ENCODE measurements around the gene RPL35.
"Not testable (repeated sequence)": the region's sequence is repeated elsewhere in the genome, so short reads cannot be mapped to it uniquely, and the experiment has no call there.

The RPL35 gene

DNA sequence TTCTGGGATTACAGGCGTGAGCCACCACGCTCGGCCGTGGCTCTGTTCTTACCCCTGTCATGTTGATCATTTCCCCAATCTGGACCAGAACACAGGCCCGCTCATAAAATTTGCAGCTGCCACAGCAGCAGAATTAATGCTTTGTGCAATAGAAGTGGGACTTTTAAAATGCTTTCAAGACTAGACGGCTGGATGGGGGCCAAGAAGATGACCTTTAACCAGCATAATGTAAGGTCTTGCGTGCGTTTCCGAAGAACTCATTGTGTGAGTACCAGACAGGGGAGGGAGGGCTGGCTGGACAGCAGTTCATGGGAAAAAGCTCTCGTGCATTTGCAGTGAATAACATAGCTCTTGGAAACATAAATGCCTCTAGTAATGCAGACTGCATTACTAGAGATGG lies 12.0 kb downstream of the RPL35 start:
- DNase-seq: no peak

DNA sequence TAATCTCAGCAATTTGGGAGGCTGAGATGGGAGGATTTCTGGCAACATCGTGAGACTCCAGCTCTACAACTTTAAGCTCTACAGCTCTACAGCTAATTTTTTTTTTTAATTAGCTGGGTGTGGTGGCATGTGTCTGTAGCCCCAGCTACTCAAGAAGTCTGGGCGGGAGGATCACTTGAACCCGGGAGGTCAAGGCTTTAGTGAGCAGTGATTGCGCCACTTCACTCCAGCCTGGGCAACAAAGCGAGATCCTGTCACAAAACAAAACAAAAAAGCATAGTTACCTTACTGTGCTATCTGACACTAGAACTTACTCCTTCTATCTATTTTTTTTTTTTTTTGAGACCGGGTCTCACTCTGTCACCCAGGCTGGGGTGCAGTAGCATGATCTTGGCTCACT lies 14.8 kb downstream of the RPL35 start:
- no peak for DNase-seq

DNA sequence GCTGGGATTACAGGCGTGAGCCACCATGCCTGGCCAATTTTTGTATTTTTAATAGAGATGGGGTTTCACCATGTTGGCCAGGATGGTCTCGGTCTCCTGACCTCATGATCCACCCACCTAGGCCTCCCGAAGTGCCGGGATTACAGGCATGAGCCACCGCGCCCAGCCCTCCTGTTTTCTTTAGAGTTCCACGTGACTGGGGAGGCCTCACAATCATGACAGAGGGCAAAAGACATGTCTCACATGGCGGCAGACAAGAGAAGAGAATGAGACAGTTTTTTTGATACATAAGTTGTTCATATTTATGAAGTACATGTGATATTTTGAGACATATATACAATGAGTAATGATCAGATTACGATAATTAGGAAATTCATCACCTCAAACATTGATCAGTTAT lies 15.3 kb downstream of the RPL35 start:
- not testable (repeated sequence) for DNase-seq

DNA sequence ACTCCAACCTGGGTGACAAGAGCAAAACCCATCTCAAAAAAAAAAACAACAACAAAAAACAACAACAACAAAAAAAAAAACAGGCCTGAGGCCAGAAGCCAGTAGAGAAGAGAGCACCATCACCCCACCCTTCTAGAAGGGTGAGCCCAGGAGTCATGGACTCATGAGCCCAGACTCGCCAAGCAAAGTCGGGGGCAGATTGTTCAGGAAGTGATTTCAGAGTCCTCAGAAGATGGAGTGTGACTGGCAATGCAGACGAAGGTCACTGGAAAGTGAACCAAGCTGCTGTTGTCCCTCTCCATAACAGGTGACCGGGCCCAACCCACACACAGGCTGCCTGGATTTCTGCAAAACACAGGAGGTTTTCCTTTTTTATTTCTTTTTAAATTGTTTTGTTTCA lies 17.5 kb downstream of the RPL35 start:
- DNase-seq: no peak

DNA sequence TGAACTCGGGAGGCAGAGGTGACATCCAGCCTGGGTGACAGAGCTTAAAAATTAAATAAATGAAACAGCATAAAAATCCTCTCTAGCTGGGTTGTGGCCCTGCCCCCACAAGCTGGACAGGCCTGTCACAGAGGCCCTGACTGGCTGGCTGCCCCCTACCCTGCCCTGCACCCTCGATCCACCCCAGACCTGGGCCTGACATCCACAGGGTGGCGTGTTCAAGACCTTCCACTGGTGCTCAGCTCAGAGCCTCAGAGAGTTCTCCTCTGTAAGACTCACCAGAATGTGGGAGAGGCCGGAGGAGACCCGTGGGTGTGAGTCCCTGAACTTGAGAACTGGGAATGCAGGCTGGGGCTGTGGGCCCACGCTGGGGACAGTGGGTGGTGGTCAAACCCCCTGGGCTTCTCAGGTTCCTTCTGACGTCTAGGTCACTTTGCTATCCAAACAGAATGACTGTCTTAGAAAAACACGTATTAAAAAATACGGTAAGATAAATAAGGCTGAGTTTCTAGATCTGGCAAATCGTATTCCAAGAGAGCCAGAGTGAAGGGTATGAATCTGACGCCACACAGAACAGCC lies 18.2 kb downstream of the RPL35 start:
- DNase-seq: no peak

DNA sequence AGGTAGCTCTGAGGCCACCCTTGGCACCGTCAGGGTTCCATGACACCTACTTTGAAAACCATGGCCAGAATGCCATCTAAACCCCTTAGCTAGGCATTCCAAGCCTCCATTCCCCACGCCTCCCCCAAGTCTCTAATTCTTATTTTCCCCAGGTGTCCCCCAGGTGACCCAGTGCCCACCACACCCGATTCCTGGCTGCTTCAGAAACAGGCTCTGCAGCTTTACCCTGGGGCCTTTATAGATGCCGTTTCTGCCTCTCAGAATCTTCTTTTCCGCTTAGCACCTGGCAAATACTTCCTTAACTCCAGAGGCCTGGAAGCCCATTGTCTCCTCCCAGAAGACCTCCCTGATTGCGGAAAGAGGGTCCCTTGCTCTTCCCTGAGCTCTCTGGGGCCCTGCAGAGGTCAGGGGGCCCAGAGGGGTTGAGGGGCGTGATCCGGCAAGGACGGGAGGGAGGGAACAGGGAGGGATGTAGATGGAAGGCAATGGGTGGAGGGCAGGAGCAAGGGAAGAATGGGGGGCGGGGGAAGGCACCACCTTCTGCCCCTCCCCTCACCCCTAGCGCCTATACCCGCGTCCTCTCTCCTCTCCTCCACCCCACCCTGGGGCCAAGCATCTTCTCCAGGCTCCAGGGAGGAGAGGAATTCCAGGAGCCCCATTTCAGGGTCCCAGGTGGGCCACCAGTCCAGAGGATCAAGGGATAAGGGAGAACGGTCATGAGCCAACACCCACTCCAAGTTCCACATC lies 20.5 kb downstream of the RPL35 start:
- DNase-seq: no peak

DNA sequence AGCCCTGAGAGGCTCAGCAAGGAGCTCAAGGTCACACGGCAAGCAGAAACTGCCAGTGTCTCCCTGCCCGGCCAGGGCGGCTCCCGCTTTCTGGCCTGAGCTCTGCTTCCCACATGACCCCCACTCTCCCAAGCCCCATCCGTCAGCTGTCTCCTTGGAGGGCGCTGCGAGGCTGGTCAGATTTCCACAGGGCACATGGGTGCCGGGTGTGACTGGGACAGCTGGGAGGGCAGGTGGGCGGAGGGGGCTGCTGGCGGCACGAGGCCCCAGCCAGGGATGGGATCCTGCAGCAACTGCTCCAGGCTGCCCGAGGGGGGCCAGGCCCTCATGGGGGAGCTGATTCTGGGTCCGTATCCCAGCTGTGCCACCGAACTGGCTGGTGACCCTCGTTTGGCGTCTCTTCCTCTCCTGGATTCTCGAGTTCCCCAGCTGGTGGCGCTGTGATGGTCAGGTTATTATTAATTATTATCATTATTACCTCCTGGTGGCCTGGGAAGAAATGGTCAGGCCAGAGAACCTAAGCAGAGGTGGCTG lies 21.4 kb downstream of the RPL35 start:
- no peak for DNase-seq

DNA sequence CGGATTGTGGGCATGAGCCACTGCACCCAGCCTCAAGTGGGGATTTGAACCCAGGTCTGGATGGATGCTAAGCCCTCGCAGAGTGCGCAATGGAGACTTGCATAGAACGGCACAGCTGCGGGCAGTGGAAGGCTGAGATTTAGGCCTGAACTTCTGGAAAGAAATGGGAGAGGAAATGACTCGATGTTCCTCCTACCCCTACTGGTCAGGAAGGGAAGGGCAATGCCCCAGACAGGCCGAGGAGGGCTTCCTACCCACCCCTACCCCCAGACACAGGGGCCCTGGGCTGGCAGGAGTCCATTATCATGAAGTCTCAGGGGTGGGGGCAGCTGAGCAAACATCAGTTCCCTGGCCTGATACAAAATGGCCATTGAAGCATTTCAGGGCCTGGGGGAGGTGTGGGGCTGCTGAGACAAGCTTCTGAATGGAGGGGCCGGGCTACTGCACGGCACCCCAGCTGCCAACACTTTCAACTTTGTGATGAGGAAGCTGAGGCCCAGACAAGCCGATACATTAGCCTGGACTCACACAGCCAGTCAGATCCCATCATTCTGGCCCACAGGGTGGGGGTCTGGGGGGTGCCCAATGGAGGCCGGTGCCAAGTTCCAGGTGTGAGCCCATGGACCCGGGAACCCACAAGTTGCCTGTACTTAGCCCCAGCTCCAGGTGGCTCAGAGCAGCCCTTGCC lies 22.0 kb downstream of the RPL35 start:
- DNase-seq: no peak

DNA sequence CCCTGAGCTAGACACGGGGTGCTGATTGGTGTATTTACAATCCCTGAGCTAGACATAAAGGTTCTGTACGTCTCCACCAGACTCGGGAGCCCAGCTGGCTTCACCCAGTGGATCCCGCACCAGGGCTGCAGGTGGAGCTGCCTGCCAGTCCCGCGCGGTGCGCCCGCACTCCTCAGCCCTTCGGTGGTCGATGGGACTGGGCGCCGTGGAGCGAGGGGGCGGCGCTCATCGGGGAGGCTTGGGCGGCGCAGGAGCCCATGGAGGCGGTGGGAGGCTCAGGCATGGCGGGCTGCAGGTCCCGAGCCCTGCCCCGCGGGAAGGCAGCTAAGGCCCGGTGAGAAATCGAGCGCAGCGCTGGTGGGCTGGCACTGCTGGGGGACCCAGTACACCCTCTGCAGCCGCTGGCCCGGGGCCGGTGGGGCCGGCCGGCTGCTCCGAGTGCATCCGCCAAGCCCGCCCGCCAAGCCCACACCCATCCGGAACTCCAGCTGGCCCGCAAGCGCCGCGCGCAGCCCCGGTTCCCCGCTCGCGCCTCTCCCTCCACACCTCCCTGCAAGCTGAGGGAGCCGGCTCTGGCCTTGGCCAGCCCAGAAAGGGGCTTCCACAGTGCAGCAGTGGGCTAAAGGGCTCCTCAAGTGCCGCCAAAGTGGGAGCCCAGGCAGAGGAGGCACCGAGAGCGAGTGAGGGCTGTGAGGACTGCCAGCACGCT lies 23.0 kb downstream of the RPL35 start:
- DNase-seq: not testable (repeated sequence)

DNA sequence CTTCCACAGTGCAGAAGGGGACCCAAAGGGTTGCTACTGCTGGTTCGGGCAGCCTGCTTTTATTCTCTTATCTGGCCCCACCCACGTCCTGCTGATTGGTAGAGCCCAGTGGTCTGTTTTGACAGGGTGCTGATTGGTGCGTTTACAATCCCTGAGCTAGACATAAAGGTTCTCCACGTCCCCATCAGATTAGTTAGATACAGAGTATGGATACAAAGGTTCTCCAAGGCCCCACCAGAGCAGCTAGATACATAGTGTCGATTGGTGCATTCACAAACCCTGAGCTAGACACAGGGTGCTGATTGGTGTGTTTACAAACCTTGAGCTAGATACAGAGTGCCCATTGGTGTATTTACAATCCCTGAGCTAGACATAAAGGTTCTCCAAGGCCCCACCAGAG lies 23.6 kb downstream of the RPL35 start:
- not testable (repeated sequence) for DNase-seq

DNA sequence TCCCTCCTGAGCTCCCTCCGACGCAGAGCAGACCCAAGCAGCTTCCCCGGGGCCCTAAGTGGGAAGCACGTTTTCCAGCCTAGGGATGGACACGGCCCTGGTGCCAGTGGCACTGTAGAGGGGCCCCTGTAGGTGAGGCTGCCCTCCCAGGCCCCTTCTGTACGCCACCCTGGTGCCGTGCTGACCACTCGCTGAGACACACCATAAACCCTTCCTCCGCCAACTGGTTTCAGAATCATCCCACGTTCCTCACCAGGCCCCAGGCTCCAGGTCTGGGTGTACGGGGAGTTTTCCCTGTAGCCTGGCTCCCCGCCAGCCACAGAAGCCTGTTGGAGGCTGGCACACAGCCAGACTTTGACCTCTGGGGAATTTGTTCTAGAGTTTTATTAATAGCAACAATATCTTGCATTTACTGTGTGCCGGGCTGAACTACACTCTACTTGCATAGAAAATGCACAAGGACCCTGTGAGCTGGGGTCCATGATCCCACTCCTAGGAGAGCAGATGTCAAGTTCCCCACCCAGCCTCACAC lies 26.7 kb downstream of the RPL35 start:
- DNase-seq: no peak

DNA sequence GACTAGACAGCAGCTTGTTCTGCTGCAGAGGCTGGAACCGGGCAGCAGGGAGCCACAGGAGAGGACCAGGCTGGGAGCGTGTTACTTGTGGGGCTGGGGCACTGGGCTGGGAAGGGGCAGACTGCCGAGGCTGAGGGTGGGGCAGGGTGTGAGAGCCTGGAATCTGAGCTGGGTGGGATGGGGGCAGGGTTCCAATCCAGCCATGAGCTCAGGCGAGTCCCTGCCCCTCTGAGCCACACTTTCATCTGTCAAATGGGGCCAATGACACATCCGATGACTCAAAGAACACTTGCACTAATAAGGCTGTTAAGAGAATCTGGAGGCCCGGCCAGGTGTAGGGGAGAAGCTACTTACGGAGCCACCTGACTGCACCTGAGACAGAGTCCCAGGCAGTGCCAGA lies 27.2 kb downstream of the RPL35 start:
- no peak for DNase-seq

DNA sequence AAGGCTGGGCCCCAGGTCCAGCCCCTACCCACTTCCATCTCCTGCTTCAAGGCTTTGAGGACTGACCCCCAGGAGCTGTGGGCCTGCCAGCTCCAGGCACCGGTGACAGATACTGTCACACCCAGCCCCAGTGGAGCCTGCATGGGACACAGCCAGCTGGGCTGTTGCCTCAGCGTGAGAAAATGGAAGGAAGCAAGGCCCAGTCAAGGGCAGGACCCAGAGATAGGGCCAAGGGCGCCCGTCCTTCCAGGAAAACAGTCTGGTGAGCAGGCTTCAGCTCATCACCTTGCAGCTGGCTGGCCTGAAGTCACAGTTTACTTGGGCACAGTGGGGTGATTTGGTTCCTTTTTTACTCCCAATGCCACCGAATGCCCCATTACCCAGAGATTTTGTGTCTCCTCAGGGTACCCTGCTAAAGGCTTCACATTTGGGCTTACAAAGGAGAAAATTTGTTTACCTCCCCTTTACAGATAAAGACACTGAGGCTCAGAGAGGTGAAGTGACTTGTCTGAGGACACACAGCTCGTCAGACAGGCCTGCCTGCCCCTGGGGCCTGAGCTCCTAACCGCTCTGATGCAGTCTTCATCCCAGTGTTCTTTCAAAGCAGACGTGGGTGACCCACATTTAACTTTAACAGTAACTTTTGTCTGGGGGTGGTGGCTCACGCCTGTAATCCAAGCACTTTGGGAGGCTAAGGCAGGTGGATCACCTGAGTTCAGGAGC lies 30.0 kb downstream of the RPL35 start:
- DNase-seq: no peak

DNA sequence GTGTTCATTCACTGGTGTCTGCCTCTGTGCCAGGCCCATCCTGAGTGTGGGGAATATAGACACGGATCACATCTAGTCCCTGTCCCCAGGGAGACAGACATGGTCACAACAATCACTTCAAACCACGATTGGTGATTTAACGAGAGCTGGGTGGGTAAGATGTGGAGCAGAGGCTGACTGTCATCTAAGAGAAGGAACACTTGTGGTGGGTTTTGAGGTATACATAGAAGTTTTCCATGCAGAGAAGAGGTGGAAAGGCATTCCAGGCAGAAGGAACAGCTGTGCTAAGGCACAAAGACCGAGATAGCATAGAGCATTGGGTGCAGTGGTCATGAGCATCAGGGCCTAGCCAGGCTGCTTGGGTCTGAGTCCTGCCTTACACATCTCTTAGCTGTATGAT lies 31.2 kb downstream of the RPL35 start:
- no peak for DNase-seq

DNA sequence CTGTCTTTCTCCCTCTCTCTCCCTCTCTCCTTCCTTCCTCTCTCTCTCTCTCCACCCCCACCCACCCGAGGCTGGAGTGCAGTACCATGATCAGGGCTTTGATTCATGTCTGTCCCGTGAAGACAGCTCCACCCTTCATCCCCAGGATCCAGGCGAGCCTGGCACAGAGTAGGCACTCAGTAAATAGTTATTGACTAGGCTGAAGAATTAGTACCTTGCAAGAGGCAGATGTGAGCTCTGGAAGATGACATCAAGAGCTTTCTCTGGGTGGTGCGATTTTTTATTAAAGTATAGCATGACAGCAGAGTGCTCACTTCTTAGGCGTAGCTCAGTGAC lies 32.5 kb downstream of the RPL35 start:
- DNase-seq: no peak

DNA sequence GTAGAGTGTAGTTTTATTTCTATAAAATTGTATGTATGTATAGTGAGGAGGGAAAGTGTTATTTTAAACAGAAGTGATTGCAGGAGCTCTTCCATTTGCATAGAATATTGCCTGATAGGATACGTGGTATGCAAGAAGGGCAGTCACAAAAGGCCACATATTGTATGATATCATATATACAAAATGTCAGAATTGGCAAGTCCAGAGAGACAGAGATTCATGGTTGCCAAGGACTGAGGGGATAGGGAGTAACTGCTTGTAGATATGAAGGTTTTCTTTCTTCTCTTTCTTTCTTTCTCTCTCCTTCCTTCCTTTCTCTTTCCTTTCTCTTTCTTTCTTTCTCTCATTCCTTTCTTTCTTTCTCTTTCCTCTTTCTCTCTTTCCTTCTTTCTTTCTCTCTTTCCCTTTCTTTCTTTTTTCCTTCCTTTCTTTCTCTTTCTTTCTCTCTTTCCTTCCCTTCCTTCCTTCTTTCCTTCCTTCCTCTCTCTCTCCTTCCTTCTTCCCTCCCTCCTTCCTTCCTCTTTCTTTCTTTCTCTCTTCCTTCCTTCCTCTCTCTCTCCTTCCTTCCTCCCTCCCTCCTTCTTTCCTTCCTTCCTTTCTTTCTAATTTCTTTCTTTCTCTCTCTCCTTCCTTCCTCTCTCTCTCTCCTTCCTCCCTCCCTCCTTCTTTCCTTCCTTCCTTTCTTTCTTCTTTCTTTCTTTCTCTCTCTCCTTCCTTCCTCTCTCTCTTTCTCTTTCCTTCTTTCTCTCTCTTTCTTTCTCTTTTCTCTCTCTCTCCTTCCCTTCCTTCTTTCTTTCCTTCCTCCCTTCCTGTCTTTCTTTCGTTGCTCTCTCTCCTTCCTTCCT lies 33.0 kb downstream of the RPL35 start:
- DNase-seq: no peak

DNA sequence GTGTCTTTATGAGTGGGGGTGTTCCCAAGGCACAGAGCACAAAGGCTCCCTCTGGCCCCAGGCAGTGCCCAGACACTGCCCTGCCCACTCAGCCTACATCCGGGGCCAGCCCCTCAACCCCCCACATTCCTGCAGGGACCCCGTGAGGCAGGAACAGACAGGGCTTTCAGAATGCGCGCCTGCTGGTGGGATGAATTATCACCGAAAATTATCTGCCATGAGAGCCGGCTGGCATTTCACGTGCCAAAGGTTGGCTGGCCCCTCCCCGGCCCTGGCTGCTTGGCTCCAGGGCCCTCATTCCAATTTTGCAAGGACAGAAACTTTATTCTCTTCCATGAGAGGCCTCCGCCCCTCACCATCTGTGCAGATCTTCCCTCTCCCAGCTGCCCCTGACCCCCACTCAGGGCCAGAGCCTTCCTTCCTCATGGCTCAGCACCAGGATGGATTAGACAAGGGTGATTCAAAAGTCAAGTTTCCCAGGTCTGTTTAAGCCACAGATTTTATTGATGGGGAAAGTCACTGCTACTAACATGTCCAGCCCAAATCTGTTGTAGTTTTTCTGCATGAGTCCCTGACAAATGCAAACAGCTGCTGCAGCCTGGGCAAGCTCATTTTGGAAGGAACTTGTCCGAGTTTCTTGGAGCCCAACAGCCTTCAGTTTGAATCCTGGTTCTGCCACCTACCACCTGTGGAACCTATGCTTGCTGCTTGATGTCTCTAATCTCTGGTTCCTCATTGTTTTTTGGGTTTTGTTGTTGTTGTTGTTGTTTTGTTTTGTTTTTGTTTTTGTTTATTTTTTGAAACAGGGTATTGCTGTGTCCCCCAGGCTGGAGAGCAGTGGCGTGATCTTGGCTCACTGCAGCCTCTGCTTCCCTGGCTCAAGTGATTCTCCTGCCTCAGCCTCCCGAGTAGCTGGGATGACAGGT lies 40.8 kb downstream of the RPL35 start:
- DNase-seq: no peak

DNA sequence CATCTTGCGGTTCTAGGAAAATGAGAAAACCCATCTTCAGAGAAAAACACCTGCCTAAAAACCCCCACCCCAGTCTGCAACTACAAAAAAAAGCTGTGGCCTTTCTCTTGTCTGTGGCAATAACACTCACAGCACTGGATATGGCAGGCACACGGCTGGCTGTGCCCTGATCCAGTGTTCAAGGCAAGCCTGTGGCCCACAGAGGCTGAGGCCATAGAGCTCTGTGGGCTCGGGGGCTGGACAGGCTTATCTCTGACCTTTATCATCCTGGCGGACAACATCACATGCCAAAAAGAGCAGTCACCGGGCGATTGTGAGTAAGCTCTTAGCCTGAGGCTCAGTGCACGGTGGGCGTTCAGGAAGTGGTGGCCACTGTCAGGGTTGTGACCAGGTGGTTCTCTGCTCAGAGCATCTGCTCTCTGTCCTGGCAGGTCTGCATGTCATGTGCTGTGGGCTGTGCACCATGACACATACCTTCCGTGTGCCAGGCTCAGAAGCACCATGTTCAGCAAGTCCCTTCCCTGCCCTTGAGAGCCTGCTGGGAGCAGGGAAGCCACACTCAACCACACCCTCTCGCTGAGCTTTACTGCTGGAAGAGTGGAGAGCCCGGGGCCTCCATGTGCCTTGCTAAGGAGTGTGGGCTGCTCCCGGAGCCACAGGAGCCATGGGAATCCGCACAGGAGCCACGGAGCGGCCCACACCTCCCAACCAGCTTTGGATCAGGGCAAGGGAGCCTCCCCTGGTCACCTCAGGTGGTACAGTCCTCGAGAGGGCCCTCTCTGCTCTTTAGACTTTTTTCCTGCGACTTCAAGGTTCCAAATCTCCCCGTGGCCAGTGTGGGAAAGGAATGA lies 43.1 kb downstream of the RPL35 start:
- no peak for DNase-seq

DNA sequence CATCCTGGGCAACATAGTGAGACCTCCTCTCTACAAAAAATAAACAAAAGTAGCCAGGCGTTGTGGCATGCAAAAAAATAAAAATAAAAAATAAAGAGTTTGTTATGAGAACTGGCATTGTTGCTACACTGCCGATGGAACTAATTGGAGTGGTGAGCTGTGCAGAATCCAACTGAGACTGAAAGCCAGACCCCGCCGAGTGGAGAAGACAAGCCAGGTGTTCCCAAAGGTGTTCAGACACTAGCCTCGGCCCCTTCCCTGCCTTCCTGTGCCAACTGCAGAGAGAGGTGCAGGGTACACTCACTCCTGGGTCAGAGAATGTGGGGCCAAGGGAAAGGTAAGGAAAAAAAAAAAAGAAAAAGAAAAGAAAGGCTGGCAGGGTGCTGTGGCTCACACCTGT lies 46.2 kb downstream of the RPL35 start:
- DNase-seq: no peak

DNA sequence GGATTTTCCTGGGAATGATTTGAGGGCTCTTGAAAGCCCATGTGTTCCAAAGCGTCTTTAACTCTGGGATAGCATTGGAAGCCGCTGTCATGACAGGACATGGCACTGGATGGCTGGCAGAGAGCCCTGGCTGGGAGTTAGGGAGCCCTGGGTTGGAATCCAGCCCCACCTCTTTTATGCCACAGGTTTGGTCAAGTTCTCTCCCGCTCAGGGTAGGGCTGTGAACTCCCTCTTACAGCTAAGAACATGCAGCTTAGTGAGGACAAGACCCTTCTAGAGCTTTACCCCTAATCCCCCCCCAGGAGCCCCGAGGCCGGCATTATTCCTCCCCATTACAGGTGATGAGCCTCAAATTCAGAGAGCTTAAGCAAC lies 47.6 kb downstream of the RPL35 start:
- DNase-seq: no peak
